GM12878 (cell line): ENCODE data around the gene N4BP2L1.

Experiments
- CREB1 ChIP-seq: IDR thresholded peaks from 2 replicates; pipeline ENCODE4 v1.6.1; 2012; ENCODE audit warnings: low read depth, mild to moderate bottlenecking, inconsistent platforms
- CREM ChIP-seq: IDR thresholded peaks from 2 replicates; pipeline ENCODE4 v1.6.1; 2014; ENCODE audit warnings: antibody characterized with exemption, low read depth
- CTCF ChIP-seq, 3 experiments: IDR thresholded peaks in 2 of 3; conservative IDR thresholded peaks in 1 of 3; 2 replicates each; pipeline ENCODE4 v1.5.1; 2011; ENCODE audit warnings: low read depth in 3 of 3, low read length in 3 of 3, mild to moderate bottlenecking in 3 of 3, control low read depth in 2 of 3, moderate library complexity in 2 of 3, inconsistent platforms in 1 of 3, mixed read lengths in 1 of 3; ENCODE audit not compliant: control insufficient read depth in 2 of 3, insufficient read depth in 1 of 3; ENCODE audit errors: extremely low read depth in 1 of 3
- ELK1 ChIP-seq: IDR thresholded peaks from 2 replicates; pipeline ENCODE4 v1.6.1; 2012; ENCODE audit warnings: low read depth, low read length, improper control_type of control experiment
- MAX ChIP-seq: IDR thresholded peaks from 2 replicates; pipeline ENCODE4 v1.6.1; 2012; ENCODE audit warnings: low read depth, low read length, improper control_type of control experiment
- MTA3 ChIP-seq: IDR thresholded peaks from 2 replicates; pipeline ENCODE4 v1.6.1; 2012; ENCODE audit warnings: low read length, inconsistent platforms, borderline replicate concordance
- POLR2AphosphoS5 ChIP-seq: IDR thresholded peaks from 2 replicates; pipeline ENCODE4 v1.6.1; 2011; ENCODE audit warnings: mild to moderate bottlenecking, low read length, inconsistent platforms
- SMARCA5 ChIP-seq: fragments of 450-650 bp; IDR thresholded peaks from 2 replicates; pipeline ENCODE4 v1.6.1; 2017; ENCODE audit warnings: mild to moderate bottlenecking
- SMC3 ChIP-seq: IDR thresholded peaks from 2 replicates; pipeline ENCODE4 v1.6.1; 2011; ENCODE audit warnings: low read length, improper control_type of control experiment, borderline replicate concordance

- TF ChIP-seq POLR2AphosphoS5 (no peak), MTA3 (no peak), MAX (no peak), CTCF (IDR thresholded peaks at IDR 0.05 in 2 of 3, conservative IDR thresholded peaks at IDR 0.05 in 1 of 3; ENCODE audit: control insufficient read depth in 2 of 3, extremely low read depth in 1 of 3, insufficient read depth in 1 of 3, low read depth in 3 of 3, low read length in 3 of 3) (no peak), SMARCA5 (no peak), CREB1 (no peak), CREM (no peak), SMC3 (no peak), ELK1 (no peak)
These were observed 3.4 kb upstream of the N4BP2L1 start for GRCh38 chr13:32431361-32431760.
